HG02763 (cell line): ENCODE data around the gene SCG5.
"Not testable (repeated sequence)": the region's sequence is repeated elsewhere in the genome, so short reads cannot be mapped to it uniquely, and the experiment has no call there.

Experiments used
- ATAC-seq: cut with Tn5 transposase; IDR thresholded peaks from one replicate; pipeline ENCODE4 v1.9.1; 2021; ENCODE audit warnings: mild to moderate bottlenecking, moderate library complexity; ENCODE audit not compliant: unreplicated experiment

Gene SCG5, protein sequence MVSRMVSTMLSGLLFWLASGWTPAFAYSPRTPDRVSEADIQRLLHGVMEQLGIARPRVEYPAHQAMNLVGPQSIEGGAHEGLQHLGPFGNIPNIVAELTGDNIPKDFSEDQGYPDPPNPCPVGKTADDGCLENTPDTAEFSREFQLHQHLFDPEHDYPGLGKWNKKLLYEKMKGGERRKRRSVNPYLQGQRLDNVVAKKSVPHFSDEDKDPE

DNA sequence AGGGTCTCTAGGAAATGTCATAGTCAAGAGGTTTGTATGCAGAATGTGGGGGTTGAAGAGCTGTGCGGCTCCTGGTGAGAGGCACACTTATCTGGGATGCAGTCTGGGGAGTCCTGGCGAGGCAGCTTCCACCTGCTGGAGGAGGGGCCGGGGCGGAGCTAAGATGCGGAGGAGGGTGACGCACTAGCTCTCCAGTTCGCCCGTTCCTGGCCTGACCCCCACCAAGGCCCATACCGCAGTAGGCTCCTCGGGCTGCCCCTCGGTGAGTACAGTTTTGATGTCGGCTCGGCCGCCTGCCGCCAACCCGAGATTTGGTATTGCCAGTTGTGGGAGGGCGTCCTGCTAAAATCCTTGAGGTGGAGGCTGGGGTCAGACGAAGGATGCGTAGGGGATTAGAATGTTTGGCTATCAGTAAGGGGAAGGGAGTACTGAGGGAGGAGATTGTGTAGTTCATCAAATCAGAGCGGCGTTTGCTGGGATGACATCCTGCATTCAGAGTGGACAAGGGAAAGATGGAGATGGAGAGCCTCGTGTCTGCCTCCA lies at the start of gene SCG5:
Gene SCG5, plus strand, starts transcription at position 194 of the 543 bp plus-strand sequence. CDS start 1,883 bp downstream, outside the sequence.
- ATAC-seq: no peak

DNA sequence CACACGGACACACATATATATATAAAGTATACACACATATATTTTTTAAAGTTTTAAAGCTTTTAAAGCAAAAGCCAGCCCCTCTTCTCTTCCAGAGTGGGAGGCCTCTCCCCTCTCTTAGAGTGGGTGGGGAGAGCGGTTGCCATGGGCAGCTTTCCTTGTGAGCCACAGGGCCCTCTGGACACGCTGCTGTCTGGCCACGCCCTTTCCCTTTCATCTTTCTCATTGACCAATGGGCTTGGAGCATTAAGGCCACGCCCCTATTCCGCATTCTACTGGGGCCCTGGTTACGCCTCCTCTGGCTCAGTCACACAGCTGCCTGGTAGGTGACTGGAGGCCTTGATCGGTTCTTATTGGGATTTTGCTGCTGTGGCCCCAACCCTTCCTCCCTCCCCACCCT lies 48.4 kb upstream of the SCG5 start, which contains the start of gene GOLGA8N:
Gene GOLGA8N, plus strand, starts transcription at position 306 of the 400 bp plus-strand sequence.
- ATAC-seq: not testable (repeated sequence)

DNA sequence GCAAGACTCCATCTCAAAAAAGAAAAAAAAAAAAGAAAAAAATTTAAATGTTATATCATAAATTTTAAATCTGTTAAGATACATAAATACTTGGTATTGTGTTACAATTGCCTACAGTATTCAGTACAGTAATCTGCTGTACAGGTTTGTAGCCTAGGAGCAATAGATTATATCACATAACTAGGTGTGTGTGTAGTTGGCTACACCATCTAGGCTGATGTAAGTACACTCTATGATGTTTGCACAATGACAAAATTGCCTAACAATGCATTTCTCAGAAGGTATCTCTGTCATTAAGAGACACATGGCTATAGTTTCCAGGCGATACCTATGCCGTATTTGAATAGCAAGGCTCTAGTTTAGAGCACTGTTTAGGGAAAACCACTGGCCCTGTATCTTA lies 32.0 kb upstream of the SCG5 start:
- not testable (repeated sequence) for ATAC-seq

DNA sequence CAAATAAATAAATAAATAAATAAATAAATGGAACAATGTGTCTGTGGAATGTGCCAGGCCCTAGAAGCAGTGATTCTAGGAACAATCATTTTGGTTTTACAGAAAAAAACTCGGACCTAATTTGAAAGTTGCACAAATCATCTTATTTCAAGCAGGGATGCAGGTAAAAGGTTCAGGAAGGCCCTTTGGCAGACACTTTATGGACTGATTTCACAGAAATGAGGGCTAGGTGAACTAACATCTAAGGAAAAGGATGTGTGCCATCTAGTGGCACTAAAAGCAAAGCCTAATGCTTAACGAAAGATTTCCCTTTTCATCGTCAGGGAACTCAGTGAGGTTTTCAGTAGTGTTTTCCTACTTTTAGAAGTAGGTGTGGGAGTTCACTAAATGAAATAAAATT lies 30.8 kb upstream of the SCG5 start:
- not testable (repeated sequence) for ATAC-seq

DNA sequence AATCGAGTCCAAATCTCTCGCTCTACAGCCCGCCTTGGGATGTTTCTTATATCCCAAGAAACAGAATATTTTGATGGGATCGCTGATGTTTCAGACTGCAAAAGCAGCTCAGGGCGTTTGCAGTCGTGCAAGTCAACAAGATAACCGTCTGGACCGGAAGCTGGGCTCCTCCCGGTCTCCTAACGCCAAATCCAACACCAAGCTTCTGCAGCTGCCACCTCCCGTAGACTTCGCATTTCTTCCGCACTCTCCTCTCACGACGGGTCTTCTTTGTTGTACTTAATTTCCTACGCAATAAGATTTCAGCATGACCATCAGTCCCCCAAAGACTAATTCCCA lies 26.8 kb upstream of the SCG5 start:
- peak; percentile 34 for ATAC-seq

DNA sequence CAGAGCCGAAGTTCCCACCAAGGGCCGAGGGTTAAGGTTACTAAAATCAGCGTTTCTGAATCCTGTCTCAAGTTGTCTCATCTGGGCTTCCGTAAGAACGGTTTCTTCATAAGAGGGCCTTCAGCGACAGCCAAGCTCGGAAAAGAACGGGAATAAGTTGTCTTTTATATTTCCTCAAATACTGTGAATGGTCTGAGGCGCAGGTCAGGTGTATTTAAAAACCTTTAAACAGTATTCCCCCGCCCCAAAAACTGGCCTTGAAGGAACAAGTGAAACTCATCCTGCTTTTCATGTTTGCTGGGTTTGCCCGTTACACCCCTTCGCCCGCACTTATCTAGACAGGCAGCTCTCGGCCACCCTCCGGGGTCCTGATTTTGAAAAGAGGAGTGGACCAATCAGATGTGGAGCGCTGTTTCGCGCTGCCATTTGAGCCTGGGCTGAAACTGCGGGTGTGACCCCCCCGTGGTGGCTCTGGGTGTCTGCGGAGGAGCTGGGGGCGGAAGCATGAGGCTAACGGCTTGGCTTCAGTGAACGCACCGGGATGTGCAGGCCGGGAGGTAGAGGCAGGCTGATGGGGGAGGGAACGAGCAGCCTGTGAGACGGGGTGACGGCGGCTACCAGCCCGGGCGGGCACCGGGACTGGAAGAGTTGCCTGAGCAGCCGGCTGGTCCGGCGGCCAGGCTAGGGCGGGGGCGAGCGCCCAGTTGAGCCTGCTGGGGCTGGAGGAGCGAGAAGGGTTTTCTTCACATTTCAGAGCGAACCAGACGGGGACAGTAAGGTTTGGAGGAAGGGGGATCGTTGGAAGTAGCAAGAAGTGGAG lies 26.2 kb upstream of the SCG5 start, which contains the start of gene ARHGAP11A:
Gene ARHGAP11A, plus strand, starts transcription at position 454 of the 820 bp plus-strand sequence. CDS start 708 bp downstream, outside the sequence.
- peak; percentile 55 for ATAC-seq

DNA sequence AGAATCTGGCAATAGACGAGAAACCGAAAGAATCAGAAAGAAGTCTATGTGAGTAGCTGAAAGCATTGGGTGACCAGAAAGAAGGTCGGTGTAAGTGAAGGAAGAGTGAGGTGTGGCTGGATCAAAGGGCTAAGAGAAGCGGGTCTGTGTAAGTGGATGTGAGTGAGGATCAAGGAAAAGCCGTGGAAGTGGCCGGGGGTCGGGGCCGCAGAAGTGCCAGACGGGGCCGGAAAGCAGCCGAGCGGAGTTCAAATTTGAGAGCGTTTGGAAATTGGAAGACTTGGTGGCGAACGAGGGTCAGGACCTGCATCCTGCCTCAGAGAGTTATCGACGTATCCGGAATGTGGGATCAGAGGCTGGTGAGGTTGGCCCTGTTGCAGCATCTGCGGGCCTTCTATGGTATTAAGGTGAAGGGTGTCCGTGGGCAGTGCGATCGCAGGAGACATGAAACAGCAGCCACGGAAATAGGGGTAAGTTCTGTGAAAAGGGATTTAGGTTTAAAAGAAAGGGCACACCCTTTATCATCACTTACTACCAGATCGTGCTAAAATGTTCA lies 25.6 kb upstream of the SCG5 start:
- ATAC-seq: not testable (repeated sequence)

DNA sequence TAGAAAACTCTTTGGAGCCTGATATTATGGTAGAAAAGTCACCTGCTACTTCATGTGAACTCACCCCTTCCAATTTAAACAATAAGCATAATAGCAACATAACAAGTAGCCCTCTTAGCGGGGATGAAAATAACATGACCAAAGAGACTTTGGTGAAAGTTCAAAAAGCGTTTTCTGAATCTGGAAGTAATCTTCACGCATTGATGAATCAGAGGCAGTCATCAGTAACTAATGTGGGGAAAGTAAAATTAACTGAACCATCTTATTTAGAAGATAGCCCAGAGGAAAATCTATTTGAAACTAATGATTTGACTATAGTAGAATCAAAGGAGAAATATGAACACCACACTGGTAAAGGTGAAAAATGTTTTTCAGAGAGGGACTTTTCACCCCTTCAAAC lies 5.1 kb upstream of the SCG5 start:
- no peak for ATAC-seq

DNA sequence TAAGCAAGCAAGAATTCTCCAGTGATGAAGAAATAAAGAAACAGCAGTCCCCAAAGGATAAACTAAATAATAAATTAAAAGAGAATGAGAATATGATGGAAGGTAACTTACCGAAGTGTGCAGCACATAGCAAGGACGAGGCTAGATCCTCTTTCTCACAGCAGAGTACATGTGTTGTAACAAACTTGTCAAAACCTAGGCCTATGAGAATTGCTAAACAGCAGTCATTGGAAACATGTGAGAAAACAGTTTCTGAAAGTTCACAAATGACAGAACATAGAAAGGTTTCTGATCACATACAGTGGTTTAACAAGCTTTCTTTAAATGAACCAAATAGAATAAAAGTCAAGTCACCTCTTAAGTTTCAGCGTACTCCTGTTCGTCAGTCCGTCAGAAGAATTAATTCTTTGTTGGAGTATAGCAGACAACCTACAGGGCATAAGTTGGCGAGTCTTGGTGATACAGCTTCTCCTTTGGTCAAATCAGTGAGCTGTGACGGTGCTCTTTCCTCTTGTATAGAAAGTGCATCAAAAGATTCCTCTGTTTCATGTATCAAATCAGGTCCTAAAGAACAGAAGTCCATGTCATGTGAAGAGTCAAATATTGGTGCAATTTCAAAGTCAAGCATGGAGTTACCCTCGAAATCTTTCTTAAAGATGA lies 4.5 kb upstream of the SCG5 start:
- ATAC-seq: no peak

DNA sequence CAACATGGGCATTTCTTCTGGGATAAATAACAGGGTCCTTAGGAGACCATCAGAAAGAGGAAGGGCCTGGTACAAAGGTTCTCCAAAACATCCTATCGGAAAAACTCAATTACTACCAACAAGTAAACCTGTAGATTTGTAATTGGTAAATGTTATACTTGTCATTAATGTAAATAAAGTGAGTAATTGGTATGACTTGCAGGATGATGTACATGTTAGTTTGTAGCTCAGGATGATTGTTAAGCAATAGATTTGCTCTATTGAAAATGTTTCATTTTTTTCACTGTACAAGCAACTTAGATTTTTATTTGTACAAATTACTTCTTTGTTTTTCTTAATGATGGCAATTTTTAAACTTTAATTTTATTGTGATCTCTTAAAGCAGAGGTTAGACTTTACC lies 3.8 kb upstream of the SCG5 start:
- ATAC-seq: no peak

DNA sequence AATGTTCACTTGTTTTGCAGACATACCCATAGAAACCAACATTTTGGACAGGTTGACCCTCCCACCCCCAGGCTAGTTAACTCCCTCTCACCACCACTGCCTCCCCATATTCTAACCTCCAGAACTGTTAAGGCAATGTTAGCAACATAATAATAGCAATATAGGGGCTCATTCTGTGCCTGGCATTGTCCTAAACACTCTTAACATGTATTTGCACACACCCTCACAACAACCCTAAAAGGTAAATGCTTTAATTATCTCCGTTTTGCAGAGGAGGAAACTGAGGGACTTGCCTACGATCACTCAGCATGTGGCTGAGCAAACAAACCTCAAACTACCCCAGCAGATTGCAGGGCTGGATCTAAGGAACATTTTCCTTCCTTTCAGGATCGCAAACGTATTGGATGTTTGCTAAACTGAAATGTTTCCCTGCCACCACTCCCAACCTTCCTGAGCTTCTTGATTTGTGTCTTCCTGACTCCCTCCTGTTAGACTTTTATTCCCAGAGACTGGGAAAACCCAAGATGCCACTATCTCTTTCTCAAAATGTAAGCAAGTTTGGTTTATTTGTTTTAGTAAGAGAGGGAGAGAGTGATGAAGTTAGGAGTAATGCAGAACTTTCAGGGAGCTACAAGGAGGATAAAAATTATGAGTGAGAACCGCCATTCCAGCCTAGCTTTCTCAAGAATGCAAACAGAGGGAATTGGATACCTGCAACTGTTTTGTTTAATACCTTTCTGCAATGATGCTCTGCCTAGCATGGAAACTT lies 1.3 kb downstream of the SCG5 start:
- ATAC-seq: no peak

DNA sequence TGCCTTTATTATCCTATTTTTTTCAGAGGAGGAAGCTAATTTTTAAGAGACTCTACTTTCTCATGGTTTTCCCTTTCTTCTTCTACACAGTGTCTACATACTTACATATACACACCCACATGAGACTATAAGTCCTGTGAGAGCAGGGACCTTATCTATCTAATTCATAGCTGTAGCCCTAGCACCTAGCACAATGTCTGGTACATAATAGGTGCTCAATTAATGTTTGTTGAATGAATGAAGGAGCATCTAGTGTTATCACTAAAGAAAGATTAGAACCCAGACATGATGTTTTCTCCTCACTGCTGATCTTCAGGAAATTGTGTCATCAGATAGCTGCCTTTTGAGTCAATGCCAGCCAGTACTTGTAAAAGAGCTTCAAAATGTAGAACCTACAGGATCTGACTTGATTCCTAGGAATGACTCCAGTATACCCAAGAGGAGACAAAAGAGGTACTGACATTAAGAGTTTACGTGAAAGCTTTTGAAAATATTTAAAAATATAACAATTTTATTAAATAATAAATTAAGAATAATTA lies 2.5 kb downstream of the SCG5 start:
- ATAC-seq: no peak

DNA sequence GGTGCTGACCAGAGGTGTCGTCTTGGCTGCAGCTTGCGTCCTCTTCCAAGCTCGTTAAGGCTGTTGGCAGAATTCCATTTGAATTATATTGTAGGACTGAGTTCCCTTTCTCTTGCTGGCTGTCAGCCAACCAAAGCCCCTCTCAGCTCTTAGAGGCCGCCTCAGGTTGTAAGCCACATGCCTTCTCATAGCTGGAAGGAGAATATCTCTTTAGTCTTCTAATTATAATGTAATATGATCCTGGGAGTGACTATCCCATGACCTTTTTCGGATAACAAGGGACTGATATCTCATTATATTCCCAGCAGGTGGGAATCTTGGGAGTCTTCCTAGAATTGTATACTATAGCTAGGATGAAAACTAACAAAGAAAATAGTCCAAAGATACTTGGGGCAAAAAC lies 4.8 kb downstream of the SCG5 start:
- ATAC-seq: no peak

DNA sequence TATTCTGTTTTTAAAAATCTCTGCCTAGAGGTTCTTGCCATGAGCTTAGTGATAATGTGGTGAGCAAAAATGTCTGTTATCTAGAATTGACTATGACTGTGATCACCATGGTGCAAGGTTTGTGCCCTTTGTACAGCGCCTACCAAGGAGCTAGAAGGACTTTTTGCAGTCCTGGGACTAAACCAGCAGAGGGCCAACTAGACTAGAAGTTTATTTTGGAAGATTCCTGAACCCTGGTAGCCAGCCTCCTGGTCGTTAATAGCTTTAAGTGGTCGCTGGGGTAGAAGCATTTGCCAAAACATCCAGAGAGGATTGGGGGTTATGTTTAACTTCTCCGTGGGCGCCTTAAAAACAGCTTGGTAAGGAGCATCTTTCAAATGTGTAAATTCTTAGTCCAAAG lies 7.8 kb downstream of the SCG5 start:
- no peak for ATAC-seq

DNA sequence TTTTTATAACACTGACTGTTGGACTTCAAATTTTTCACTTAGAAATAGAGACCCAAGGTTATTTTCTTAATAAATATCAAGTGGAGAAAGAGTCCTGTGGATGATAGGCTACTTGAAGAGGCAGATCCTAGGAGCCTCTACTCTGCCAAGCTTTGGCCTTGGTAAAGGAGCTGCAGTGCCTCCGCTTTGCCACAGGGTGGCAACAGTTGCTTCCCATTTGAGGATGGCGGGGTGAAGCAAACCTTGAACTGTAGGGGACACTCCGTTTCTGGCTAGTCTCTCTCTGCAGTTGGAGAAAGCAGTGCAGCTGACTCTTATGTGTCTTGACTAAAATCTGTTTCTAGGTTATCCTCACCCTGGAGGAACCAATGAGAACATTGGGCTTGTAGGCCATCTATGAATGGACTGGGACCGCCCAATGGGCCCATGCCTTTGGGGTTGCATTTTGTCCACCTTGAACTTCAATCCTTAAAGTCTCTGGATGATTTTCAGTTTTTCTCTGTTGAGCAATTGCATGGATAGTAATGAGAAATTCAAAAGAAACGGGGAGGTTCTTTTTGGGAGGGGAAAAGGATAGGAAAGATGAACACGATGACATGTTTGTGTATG lies 9.8 kb downstream of the SCG5 start:
- no peak for ATAC-seq

DNA sequence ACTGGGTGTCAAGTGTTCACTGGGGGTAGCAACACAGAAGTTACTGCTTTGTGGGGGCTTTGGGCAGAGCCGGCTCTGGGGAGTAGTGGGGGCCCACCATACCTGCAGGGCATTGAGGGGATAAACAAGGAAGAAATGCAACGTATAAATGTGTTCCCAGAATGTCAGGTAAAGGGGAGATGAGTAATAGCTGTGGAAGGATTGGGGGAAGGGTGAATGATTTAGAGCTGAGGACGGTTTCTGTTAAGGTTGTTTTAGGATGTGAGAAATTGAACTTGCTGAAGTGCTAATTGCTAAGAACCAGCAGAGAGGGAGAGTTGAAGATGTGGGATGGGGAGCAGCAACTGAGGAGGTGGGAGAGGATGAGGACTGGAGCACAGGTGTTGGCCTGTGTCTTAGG lies 10.7 kb downstream of the SCG5 start:
- ATAC-seq: no peak

DNA sequence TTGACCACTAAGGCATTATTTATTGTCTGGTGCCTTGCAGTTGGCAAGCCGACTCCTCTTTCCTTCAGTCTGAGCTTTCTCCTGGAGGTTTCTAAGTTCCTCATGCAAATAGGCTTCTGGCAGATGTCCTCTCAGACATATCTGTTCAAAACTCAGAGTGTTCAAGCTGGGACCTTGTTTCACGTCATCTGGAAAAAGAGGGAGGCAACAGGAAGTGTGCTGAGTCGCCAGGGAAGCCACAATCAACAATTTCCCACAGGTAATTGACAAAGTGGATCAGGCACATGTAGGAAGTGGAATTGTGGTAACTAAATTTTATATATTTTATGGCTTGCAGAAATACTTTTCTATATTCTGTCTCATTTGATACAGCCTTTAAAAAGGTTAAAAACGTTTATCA lies 14.6 kb downstream of the SCG5 start:
- no peak for ATAC-seq

DNA sequence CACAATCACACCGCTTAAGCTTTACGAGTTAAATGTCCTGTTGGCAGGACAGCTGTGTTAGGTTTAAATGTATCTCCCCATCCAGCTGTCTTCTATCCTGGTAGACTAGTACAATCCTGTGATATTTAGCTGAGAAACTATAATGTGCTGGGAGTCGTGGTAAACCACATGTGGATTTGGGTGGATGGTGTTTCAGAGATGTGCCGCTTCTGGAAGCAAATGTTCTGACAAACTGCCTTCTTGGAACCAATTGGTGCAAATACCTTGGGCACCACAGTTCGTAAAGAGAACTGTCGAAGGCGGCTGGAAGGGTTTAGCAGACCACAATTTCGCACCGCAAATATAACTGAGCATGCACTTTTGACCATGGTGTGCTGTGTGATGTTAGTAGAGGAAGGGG lies 15.0 kb downstream of the SCG5 start:
- ATAC-seq: no peak

DNA sequence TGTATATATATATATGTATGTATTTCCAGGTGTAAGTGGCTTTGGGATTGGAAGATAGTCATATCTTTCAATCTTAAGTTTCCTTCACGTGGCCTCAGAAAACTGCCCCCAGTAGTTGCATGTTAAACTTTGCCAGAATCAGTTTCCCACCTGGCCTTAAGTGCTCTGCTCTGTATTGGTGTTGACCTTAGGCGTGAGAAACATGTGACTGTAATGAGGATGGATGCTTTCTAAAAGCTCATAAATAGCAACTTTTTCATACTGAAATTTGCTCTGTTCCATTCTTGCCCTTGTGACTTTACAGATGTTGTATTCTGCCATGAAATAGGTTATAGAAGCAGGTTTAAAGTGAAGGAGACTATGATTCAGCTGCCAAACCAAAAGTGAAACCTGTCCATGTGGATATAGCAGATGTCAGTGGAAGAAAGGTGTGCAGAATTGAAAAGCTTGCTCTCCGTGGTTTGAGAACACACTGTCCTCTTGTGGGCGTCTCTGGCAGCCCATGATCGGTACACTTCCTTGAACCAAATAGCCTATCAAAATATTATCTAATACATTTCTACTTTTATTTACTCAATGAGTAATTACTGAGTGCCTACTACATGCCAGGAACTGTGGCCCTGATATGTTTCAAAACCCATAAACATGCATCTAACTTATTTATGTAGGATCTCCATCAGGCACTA lies 15.8 kb downstream of the SCG5 start:
- no peak for ATAC-seq
